Non-pigmented ciliary epithelial cell (primary cell): ENCODE results near the gene KCNMA1.

ENCODE experiments used
- DNase-seq: peaks from one replicate; pipeline ENCODE4 v3.0.0-alpha.2; 2010; ENCODE audit warnings: low read depth

KCNMA1 gene

DNA sequence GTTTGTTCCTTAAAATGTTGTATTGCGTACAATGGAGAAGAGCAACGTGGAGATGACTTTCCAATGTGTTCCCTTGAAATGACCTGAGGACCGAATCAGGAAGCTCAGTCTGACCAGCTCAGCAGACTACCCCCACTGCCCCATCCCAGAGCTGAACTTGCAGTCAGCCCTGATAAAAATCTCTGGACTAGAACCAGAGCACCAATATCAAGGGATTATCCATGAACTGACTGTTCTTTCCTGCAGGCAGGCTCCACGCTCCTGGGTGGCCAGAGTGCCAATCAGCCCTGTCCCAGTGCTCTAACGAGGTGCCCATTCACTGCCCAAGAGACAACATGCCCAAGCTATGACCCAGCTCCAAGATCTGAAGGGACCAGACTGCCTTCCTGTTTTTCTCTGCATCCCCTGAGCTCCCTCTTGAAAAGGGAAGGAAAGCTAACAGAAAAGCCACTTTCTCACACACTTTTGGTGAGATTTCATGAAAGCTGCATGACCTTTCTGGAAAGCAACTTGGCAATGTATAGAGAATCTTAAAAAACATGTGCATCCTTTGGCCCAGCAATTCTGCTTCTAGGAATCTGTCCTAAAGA is 130.2 kb downstream of the KCNMA1 start:
- DNase-seq = no peak

DNA sequence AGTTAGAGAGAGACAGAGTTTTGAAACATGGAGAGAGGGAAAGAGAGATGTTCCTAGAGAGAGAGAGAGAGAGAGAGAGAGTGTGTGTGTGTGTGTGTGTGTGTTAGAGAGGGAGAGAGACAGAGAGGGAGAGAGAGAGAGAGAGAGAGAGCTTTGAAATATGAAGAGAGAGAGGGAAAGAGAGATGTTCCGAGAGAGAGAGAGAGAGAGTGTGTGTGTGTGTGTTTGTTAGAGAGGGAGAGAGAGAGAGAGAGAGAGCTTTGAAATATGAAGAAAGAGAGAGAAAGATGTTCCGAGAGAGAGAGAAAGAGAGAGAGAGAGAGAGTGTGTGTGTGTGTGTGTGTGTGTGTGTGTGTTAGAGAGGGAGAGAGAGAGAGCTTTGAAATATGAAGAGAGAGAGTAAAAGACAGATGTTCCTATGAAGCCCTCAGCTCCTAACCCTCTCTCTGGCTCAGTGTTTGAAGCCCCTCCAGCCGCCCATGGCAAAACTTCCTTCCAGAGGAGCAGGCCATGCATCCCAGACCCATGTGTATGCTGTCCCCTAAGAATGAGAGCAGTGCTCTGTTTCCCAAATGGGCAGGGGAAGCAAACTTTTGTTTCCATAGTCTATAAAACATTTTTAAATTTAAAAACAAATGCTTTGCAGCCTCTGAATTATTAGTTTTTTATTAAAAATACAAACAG is 130.9 kb downstream of the KCNMA1 start:
- DNase-seq = no peak

DNA sequence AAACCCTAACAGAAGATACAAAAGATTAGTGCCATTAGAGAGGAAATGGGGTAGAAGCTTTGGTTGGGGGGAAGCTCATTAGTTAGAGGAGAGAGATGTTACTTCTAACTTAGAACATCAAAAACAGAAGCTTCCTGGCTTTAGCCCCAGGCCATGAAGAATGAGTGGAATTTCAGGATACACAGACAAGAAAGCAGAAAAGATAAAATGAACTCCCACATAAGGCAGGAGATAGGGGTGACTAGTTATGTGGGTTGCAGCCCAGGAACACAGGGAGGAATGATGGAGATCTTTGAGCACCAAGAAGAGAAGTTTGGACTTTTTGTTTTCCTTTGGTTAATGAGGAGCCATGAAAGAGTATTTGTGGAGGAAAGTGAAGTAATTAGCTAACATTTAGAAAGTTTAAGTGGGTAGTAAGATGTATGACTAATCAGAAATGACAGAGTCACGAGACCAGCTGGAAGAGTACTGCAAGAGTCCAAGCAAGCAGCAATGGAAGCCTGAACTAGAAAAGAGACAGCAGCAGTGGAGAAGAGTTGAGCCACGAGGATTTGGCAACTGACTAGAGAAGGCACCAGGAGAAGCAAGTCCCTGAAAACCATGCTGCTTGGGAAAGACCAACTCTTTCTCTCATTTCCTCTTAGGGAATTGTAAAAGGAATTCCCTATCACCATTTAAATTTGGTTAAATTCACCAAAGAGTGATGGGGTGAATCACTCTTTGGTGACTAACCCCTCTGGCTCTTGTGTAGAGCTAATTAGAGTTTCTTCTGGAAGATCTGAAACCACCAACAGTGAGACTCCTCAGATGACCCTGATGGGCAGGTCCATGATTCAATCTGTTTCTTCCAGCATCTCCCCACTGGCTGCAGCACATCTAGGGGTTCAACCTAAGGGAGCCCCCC is 131.9 kb downstream of the KCNMA1 start:
- peak; percentile 78 for DNase-seq

DNA sequence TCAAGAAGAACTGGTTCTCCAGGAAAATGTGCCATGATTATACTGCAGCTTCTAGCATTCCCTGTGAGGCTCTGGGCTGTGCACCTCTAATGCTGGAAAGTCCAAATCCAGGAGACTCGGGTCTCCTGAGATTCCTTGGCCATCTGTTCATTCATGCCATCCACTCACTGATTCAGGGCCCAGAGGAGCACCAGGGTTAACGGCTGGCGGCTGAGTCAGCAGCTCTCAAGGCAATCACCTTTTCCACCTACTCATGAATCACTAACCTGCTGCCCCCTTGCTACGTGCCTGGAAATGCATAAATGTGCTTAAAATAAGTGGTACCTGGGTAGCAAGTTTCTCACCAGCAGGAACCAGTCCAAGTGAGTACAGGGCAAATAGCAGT is 132.7 kb downstream of the KCNMA1 start:
- DNase-seq = no peak

DNA sequence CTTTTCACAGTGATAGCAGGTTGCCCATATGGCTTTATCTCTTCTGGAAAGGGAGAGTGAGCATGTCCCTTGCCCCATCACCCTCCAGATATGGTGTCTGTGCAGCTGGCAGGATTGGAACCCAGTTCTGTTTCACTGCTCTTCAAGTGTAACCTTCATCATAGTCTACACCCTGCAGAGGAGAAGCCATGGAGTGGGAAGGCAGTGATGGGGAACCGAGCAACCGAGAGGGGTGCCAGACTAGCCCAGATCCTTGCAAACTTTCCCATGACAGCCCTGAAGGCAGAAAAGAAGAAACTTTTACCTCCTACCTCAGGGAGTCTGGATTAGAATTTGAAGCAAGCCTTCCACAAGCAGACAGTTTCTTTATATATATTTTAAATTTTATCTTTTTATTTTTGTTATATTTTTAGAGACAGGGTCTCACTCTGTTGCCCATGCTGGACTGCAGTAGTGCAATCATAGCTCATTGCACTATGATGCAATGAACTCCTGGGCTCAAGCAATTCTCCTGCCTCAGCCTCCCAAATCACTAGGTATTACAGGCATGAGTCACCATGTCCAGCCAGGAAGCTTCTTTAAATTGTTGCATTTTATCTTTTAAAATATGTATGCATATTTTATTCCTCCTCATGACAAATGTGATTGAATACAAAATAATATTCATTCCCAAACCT is 133.3 kb downstream of the KCNMA1 start:
- no peak for DNase-seq

DNA sequence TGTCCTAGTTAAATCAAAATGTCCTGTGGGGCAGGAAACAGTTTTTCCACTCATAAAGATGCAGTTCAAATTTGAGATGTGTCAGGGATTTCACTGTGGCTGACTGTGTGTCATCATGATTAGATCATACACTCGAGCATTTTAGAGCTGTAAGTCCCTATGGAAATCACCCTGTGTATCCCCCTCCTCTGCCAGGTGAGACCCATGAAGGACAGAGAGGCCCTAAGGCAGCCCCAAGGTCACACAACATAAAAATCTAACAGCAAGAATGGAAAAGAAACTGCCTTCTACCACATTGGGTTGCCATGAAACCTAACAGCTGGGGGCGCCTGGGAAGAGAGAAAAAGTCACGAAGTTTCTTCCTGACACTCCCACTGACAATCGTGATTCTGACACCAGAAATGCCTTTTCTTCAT is 135.8 kb downstream of the KCNMA1 start:
- DNase-seq = no peak

DNA sequence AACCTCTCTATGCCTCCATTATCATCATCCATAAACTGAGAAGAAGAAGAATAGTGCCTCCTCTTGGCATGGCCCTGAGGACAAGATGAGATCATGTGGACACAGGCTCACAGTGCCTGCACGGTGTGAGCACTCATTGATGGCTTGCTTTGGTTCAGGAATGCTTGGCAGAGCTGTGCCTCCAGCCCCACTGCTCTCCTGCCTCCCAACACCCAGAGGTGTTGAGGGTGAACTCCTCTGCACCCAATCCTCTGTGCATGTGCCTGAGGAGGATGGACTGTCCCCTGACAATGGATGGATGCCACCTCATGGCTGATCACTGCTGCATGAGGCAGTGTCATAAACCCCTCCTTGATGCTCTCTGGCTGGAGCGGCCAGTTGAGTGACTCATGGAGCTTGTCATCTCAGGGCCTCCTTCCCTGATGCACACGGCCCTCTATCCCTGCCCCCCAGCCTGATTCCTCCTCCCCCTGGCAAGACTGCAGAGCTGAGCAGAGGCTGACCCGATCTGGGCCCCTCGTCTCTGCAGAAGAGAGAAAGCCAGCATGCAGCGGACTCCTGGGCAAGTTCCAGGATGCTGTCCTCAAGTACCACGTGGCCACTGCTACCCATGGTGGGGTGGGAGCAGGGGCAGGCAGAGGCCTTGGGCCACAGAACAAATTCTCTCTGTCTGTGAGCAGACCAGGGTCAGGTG is 136.3 kb downstream of the KCNMA1 start:
- no peak for DNase-seq

DNA sequence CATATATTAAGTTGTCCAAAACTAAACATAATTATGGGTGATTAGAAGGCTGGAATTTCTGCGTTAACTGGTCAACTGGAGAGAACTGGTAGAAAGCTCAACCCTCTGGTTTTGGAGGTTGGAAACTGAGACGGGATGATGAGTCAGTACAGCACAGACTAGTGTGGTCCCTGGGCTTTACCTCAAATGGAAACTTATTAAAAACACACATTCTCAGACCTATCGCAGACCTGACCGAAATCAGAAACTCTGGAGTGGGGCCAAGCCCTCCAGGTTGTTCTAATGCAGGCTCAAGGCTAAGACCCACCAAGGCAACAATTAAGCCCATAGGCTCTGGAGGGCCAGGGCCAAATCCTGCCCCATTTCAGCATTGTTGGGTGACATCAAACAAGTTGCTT is 136.9 kb downstream of the KCNMA1 start:
- no peak for DNase-seq

DNA sequence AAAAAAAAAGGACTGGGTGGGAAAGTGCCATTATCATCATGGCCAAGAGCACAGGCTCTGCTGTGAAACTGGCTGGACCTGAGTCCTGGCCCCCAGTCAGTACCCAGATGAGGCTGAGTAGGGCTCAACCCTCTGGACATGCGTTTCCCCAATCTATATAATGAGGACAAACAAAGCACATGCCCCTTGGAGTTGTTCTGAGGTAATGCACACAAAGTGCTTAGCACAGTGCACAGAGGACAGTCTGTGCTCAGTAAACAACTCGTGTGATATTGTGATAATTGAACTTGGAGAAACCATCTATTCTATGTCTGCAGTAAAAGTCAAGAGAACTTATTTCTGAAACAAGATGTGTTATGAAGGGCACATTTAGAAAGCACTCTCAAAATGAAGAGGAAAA is 138.8 kb downstream of the KCNMA1 start:
- DNase-seq = no peak

DNA sequence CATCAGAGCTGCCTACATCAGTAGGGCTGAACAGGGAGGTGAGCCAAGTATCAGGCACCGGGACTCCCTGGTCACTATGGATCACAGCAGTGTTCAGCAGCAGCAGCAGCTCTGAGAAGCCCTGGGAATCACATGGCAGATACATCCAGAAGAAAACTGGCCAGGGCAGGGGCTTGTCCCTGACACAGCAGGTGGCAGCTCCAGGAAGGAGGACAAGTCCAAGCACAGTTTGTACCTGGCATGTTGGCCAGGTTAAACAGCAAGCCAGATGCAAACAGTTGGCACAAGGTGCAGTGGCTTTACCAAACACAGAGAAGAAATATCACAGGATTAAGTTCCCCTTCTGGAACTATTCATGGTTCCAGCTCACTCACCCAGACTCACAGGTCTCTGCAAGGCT is 139.4 kb downstream of the KCNMA1 start:
- DNase-seq = no peak

DNA sequence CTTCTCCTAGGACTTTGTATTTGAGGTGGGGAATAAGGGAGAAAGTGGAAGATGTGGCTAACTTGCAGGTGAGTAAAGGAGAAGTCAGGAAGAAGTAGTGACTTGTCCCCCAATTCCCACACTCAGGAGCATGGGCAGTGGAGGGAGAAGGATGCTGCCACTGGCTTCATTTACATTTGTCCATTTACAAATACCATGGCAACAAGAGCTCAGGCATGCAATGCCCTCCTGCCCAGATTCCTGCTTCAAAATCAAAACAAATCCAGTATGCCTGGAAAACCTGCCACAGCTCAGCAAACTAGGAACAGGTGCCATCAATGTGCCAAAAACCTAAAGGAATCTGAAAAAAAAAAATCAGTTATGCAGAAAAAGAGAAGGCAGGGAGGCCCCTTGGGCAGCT is 139.9 kb downstream of the KCNMA1 start:
- no peak for DNase-seq

DNA sequence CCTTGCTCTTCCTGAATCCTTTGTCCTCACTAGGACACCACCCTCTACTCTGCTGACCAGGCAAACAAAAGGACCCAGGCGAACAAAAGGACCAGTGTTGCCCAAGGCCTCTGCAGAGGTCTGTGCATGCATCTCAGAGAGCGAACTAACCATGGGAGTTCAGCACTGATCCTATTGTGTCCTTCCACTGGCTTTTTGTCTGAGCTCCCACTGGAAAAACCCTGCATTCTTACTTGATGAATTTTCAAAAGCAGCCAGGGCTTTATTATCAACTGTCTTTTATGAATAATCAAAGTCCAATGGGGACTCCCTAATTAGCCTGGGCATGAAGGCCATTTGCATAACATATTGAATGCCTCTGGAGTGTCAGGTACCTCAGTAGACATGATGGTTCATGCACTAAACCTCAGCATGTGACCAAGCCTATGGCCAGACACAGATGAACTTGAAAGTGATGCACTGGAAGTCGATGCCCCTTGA is 140.6 kb downstream of the KCNMA1 start:
- DNase-seq = no peak

DNA sequence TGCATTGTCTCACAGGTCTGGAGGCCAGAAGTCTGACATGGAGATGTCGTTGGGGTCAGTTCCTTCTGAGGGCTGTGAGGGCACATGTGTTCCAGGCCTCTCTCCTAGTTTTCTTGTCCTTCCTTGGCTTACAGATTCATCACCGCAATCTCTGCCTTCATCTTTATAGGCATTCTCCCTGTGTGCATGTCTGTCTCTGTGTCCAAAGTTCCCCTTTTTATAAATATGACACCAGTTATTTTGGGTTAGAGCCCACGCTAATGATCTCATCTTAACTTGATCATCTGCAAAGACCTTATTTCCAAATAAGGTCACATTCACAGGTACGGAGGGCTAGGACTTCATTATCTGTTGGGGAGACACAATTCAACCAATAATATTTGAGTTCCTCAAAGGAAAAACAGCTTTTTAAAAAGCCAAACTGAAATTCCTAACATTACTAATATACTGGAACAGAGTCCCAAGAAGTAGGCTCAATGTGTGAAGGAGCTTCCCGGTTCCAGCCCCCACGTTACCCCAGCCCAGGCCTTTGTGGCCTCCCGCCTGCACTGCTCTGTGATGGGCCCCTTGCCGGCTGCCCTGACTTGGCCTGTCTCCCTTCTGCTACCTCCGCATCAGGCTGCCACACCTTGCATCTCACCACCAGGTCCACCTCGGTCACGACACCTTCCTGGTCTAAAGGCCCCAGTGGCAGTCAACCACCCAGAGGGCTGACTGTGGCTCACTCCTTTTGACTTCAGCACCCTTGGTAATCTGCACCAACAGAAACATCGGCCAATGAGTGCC is 142.7 kb downstream of the KCNMA1 start:
- DNase-seq = no peak

DNA sequence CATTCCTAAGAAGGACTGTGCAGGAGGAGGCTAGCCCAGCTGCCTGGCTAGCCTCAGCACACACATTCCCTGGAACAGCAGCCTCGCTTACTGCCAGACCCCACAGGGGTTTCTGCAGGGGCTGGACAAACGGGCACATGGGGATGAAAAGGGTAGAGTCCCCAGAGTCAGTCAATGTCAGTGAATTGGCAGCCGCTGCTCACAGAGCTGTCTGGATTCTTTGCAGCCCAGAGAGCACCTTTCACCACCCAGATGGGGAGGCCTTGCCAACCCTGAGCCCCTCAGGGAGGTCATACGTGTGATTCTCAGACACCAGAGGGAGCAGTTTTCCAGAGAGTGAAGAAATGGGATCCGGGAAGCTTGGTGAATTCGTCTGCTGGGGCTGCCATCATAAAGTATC is 143.3 kb downstream of the KCNMA1 start:
- no peak for DNase-seq

DNA sequence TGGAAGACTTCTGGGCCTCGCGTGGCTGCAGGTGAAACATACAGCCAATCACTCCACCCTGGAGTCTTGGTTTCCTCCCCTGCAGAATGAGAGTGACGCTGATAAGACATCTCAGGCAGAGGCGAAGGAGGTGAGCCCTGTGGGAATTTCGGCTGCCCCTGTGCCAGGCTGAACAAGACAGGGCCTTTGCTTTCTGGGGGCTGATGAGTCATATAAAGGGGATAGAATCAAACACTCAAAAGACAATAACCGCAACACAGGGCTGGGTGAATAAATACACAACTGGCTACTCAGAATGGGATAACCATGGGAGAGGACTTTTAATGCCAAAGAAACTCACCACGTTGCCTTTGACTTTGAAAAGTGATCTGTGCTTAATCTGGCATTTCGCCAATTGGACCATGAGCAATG is 143.8 kb downstream of the KCNMA1 start:
- no peak for DNase-seq

DNA sequence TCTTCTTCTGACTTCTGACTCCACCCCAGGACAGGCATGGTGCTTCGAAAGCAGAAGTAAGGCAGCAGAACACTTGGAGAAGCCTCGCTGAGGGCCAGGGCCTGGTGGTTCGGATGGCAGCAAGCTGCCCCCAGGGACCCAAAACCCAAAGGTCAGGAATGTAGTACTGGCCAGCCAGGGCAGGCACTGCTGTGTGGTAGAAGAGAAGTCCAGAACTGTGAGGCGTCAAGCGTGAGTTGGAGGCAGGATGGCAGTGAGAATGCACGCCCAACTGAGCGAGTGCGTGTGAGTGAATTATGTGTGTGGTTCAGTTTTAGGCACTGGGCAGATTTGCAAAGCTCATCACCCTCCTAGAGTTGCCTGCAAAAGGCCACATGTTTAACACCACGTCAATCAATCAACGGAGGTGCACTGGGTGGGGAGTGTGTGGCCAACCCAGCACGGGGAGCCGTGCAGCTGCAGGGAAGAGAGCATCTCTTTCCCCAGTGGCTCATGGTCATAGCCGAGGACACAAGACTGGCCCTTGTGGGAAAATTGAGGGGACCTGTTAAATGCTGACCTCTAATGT is 144.3 kb downstream of the KCNMA1 start:
- DNase-seq = no peak

DNA sequence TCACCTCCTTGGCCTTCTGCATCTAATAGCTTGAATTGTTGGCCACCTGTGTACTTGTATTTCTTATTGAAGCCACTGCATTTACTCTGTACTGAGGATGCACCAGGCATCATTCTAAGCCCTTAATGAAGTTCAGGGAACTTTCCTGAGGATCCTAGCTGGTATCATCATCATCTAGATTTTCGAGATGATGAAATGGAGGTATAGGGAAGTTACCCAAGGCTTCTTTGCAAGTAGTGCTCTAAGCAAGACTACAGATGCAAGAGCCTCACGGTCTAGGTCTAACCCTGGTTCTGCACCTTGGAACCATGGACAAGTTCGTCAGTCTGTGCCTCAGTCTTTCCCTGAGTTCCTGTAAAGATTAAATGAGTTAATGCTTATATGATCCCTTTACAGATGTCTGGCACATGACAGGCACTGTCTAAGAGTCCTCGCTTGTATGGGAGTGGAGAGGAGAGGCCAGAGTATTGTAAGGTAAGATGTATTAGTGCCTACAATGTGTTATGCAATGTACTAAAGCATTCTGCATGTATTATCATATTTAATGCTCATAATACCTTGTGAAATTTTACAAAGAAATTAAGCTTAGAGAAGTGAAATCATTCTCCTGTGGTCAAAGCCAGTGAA is 145.1 kb downstream of the KCNMA1 start:
- no peak for DNase-seq

DNA sequence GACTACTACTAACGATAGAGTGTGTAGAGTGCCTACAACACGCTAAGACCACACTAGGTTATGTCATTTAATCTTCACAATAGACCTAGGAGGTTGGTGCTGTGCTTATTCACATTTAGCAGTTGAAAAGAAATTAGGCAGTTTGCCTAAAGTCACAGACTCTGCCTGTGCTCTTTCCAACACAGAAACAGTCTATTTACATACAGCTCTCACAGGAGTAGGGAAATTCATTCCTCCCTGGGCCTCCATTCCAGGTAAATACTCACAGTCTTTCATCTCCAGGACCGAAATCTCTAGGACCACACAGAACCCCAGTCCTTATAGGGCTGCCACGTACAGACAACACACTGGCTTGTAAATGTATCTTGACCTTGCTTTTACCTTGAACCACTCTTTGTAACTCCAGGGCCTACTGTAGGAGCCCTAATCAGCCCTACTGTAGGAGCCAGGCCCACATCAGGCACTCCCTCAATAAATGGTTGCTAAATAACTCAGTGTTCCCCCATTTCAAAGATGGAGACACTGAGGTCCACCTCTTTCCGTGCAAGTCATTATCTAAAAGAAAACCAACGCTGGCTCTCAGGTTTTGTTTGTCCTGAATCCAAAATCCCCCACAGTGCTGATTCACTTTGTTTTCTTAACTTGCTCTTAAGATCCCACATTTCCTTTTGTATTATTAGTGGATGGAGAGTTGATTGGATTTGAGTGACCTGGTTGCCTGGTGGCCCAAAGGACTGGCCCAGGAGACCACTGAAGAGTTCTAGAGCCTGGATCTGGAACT is 146.9 kb downstream of the KCNMA1 start:
- DNase-seq = no peak

DNA sequence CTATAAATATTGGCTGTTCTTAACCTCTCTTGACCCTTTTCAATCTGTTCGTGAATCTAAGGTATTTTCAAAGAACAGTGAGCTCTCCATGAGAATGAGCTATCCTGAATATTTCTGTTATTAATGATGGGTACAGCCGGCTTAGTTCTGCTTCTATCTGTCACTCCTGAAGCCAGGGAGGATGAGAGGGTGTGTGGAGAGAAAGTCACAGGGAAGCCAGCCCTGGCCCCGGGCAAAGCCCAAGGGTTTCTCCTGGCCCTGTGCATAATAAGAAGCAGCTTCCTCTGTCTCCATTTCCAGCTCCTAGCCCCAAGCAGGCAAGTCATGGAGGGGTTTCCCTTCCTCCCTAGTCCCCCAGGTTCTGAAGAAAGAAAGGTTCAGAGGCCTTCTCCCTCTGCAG is 151.1 kb downstream of the KCNMA1 start:
- no peak for DNase-seq
